ENCODE data around the gene GFRA4. TPM values are rescaled to one million over a fixed set of nuclear protein-coding genes. Genes with fewer than 3 reads are reported as not detected.
"Not testable (repeated sequence)": the region's sequence is repeated elsewhere in the genome, so short reads cannot be mapped to it uniquely, and the experiment has no call there.

The GFRA4 gene
- total RNA-seq, 1 experiment from 2014 or later: not detected

DNA sequence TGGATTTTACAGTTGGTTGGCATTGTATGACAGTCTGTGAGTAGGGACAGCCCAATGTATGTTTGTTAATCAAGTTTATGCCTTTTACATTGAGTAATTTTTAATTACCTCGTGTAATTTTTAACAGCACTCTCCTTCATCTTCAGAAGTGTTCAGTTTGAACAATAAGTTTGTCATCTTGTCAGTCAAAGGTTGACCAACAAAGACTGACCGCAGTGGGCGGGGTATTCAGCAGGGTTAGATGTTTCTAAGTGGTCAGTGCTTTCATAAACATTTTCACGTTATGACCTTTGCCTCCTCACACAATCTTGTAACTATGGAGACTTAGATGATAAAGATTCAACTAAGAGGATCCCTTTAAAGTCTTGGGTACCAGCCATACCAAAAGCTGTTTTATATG is 40.8 kb downstream of the GFRA4 start:
- TF ChIP-seq, protein P1, sequence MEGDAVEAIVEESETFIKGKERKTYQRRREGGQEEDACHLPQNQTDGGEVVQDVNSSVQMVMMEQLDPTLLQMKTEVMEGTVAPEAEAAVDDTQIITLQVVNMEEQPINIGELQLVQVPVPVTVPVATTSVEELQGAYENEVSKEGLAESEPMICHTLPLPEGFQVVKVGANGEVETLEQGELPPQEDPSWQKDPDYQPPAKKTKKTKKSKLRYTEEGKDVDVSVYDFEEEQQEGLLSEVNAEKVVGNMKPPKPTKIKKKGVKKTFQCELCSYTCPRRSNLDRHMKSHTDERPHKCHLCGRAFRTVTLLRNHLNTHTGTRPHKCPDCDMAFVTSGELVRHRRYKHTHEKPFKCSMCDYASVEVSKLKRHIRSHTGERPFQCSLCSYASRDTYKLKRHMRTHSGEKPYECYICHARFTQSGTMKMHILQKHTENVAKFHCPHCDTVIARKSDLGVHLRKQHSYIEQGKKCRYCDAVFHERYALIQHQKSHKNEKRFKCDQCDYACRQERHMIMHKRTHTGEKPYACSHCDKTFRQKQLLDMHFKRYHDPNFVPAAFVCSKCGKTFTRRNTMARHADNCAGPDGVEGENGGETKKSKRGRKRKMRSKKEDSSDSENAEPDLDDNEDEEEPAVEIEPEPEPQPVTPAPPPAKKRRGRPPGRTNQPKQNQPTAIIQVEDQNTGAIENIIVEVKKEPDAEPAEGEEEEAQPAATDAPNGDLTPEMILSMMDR (conservative IDR thresholded peaks at IDR 0.05; ENCODE audit: low read depth, low read length): no peak
- TF ChIP-seq EZH2phosphoT487 (IDR thresholded peaks at IDR 0.05; ENCODE audit: borderline replicate concordance, low read length) (no peak), EZH2 (IDR thresholded peaks at IDR 0.05; ENCODE audit: low read length, unreplicated experiment) (no peak)
- no peak overlapping the region for H2AFZ ChIP-seq (ENCODE audit: low read length)
- H3K27ac ChIP-seq (ENCODE audit: low read length): no peak overlapping the region
- CTCF ChIA-PET: no interaction called here
- ATAC-seq (no peak), DNase-seq (no peak)
- H3K4me2 ChIP-seq (ENCODE audit: low read length): no peak overlapping the region
- H3K4me3 ChIP-seq (ENCODE audit: low read length): no peak overlapping the region
- H4K20me1 ChIP-seq (ENCODE audit: low read length): no peaks in the 10 kb centered on the region
- H3K9me3 ChIP-seq (ENCODE audit: low read length): no peaks in the 10 kb centered on the region
- POLR2A ChIA-PET (ENCODE audit: unreplicated experiment): no interaction called here
- intact Hi-C loops (cut with micrococcal nuclease): no loop called here
- BruUV-seq (replicated peaks): no TSS peak
- no peaks in the 10 kb centered on the region for H3K4me1 ChIP-seq (ENCODE audit: insufficient read depth, low read length)
- no peaks in the 10 kb centered on the region for H3K9me2 ChIP-seq (replicated peaks; ENCODE audit: low read length)
- no peaks in the 10 kb centered on the region for H3K27me3 ChIP-seq (ENCODE audit: low read length)
- no peaks in the 10 kb centered on the region for H3F3A ChIP-seq (ENCODE audit: low read length, unreplicated experiment)
- H3K36me3 ChIP-seq (ENCODE audit: low read depth, low read length): no peaks in the 10 kb centered on the region
- H3K79me2 ChIP-seq (ENCODE audit: low read length): no peaks in the 10 kb centered on the region
- H3K9ac ChIP-seq (ENCODE audit: low read length): no peak overlapping the region

DNA sequence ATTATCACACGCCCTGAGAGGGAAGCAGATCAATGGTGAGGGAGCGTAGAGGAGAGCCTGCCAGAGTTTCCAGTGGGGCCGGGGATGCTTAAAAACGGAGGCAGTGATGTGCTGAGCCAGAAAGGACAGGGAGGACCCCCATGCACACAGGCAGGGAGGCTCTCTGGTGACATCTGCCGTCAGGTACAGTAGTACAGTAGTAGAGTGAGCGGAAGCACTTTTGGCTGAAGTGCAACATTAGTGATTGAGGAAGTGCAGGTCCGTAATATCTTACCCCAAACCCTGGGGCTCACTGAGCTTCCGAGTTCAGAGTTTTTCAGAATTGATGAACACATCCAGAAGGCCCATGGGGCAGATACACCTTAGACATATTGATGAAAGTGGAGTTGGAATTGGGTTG is 42.1 kb downstream of the GFRA4 start:
- Histone ChIP-seq H3K36me3 (ENCODE audit: low read depth, low read length) (no peaks in the 10 kb centered on the region), H3K9ac (ENCODE audit: low read length) (no peak overlapping the region), H3K9me3 (ENCODE audit: low read length) (no peaks in the 10 kb centered on the region), H3K4me3 (ENCODE audit: low read length) (no peak overlapping the region), H3K9me2 (replicated peaks; ENCODE audit: low read length) (no peaks in the 10 kb centered on the region), H3K79me2 (ENCODE audit: low read length) (no peaks in the 10 kb centered on the region), H3K27me3 (ENCODE audit: low read length) (no peaks in the 10 kb centered on the region), H2AFZ (ENCODE audit: low read length) (no peak overlapping the region), H3F3A (ENCODE audit: low read length, unreplicated experiment) (no peaks in the 10 kb centered on the region), H4K20me1 (ENCODE audit: low read length) (no peaks in the 10 kb centered on the region), H3K27ac (ENCODE audit: low read length) (no peak overlapping the region), H3K4me2 (ENCODE audit: low read length) (no peak overlapping the region), H3K4me1 (ENCODE audit: insufficient read depth, low read length) (peaks cover 10% of the 10 kb centered on the region)
- BruUV-seq (replicated peaks): no TSS peak
- DNase-seq: no peak
- TF ChIP-seq, protein P1 (conservative IDR thresholded peaks at IDR 0.05; ENCODE audit: low read depth, low read length): no peak
- TF ChIP-seq EZH2phosphoT487 (IDR thresholded peaks at IDR 0.05; ENCODE audit: borderline replicate concordance, low read length) (no peak), EZH2 (IDR thresholded peaks at IDR 0.05; ENCODE audit: low read length, unreplicated experiment) (no peak)
- ChIA-PET POLR2A (ENCODE audit: unreplicated experiment) (no interaction called here), CTCF (no interaction called here)
- ATAC-seq: no peak
- intact Hi-C loops (cut with micrococcal nuclease): no loop called here

DNA sequence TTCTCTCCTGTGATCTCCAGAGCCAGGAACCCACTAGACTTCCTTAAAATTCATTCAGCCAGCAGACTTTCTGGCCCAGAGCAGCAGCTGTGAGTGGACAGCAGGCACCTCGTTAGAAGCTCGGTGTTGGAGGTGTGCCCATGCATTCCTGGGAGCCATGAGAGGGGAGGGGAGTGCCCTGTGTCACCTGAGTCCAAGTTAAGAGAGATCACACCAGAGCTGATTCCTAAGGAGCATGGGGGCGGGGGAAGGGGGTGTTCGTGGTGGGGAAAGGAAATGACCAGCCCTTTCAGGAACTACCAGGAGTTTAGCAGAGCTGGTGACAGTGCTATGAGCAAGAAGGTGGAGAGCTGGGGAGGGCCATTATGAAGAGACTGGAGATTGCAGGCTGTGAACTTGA is 46.9 kb downstream of the GFRA4 start:
- H3K79me2 ChIP-seq (ENCODE audit: low read length): no peaks in the 10 kb centered on the region
- H3K9me3 ChIP-seq (ENCODE audit: low read length): no peaks in the 10 kb centered on the region
- POLR2A ChIA-PET (ENCODE audit: unreplicated experiment): no interaction called here
- no peaks in the 10 kb centered on the region; the same call in 1 of the 2 replicates for H3K36me3 ChIP-seq (ENCODE audit: low read depth, low read length)
- no peaks in the 10 kb centered on the region for H3F3A ChIP-seq (ENCODE audit: low read length, unreplicated experiment)
- H3K9me2 ChIP-seq (replicated peaks; ENCODE audit: low read length): no peaks in the 10 kb centered on the region
- H3K4me3 ChIP-seq (ENCODE audit: low read length): no peak overlapping the region
- BruUV-seq (replicated peaks): no TSS peak
- CTCF ChIA-PET: interaction anchor here (0.5 to 0.7 kb wide), 2 partner anchors 209 to 286 kb away, joined by 4 to 9 read pairs; partner anchors contain the start of gene DNAAF9
- DNase-seq (peak; percentile 76), ATAC-seq (peak; percentile 71)
- no peak overlapping the region for H3K9ac ChIP-seq (ENCODE audit: low read length)
- no peaks in the 10 kb centered on the region for H4K20me1 ChIP-seq (ENCODE audit: low read length)
- H3K4me2 ChIP-seq (ENCODE audit: low read length): peak overlapping the region; percentile 50; the same call in 1 of the 2 replicates
- peaks cover 24% of the 10 kb centered on the region for H3K4me1 ChIP-seq (ENCODE audit: insufficient read depth, low read length)
- H3K27ac ChIP-seq (ENCODE audit: low read length): peak overlapping the region; percentile 52
- TF ChIP-seq EZH2 (IDR thresholded peaks at IDR 0.05; ENCODE audit: low read length, unreplicated experiment): no peak
- no peak for TF ChIP-seq EZH2phosphoT487 (IDR thresholded peaks at IDR 0.05; ENCODE audit: borderline replicate concordance, low read length)
- TF ChIP-seq, protein P1 (conservative IDR thresholded peaks at IDR 0.05; ENCODE audit: low read depth, low read length): no peak
- H2AFZ ChIP-seq (ENCODE audit: low read length): no peak overlapping the region
- intact Hi-C loops (cut with micrococcal nuclease): no loop called here
- no peaks in the 10 kb centered on the region for H3K27me3 ChIP-seq (ENCODE audit: low read length)

DNA sequence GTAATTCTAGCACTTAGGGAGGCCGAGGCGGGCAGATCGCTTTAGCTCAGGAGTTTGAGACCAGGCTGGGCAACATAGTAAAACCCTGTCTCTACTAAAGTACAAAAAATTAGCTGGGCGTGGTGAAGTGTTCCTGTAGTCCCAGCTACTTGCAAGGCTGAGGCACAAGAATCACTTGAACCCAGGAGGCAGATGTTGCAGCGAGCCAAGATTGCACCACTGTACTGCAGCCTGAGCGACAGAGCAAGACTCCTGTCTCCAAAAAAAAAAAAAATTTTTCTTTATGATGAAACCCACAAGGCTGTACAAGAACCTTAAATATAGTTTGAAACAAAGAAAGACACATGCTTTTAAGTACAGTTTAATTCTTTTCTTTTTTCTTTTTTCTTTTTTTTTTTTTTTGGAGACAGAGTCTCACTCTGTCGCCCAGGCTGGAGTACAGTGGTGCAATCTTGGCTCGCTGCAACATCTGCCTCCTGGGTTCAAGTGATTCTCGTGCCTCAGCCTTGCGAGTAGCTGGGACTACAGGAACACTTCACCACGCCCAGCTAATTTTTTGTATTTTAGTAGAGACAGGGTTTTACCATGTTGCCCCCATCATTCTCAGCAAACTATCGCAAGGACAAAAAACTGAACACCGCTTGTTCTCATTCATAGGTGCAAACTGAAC is 47.9 kb downstream of the GFRA4 start:
- peaks cover 24% of the 10 kb centered on the region for H3K4me1 ChIP-seq (ENCODE audit: insufficient read depth, low read length)
- intact Hi-C loops (cut with micrococcal nuclease); H3K9me3 ChIP-seq (ENCODE audit: low read length); H3F3A ChIP-seq (ENCODE audit: low read length, unreplicated experiment); H3K9me2 ChIP-seq (replicated peaks; ENCODE audit: low read length); H3K27ac ChIP-seq (ENCODE audit: low read length); H3K4me3 ChIP-seq (ENCODE audit: low read length); DNase-seq; POLR2A ChIA-PET (ENCODE audit: unreplicated experiment); H2AFZ ChIP-seq (ENCODE audit: low read length); H4K20me1 ChIP-seq (ENCODE audit: low read length); BruUV-seq (replicated peaks); ATAC-seq; H3K27me3 ChIP-seq (ENCODE audit: low read length); H3K79me2 ChIP-seq (ENCODE audit: low read length); H3K36me3 ChIP-seq (ENCODE audit: low read depth, low read length); H3K9ac ChIP-seq (ENCODE audit: low read length); H3K4me2 ChIP-seq (ENCODE audit: low read length); CTCF ChIA-PET: not testable (repeated sequence)
